GM23338 (cell line): ENCODE data around the gene MICAL3. TPM values are rescaled to one million over a fixed set of nuclear protein-coding genes. Genes with fewer than 3 reads are reported as not detected.

Experiments
- ATAC-seq: fragments of 200-7000 bp; cut with Tn5 transposase; 3 replicates; pipeline ENCODE4 v1.9.1; 2020
- DNase-seq: peaks from one replicate; pipeline ENCODE4 v3.0.0-alpha.2; 2015; ENCODE audit warnings: low spot score
- H2AFZ ChIP-seq: fragments of 200-600 bp; sonication (generic); 2 replicates; pipeline ENCODE4 v1.8.0; 2016; ENCODE audit warnings: antibody characterized with exemption, mild to moderate bottlenecking, moderate library complexity
- H3F3A ChIP-seq: fragments of 200-600 bp; sonication (generic); replicated peaks from 2 replicates; pipeline ENCODE4 v1.8.0; 2017; ENCODE audit warnings: antibody characterized with exemption, mixed run types, low read depth
- H3K27ac ChIP-seq: fragments of 200-600 bp; sonication (generic); 2 replicates; pipeline ENCODE4 v1.6.1; 2016; ENCODE audit warnings: low read depth
- H3K27me3 ChIP-seq: fragments of 200-600 bp; sonication (generic); 2 replicates; pipeline ENCODE4 v1.8.0; 2016; ENCODE audit warnings: mild to moderate bottlenecking, mixed run types, moderate library complexity; ENCODE audit not compliant: insufficient read depth
- H3K36me3 ChIP-seq: fragments of 200-600 bp; sonication (generic); 2 replicates; pipeline ENCODE4 v1.8.0; 2016; ENCODE audit warnings: mild to moderate bottlenecking; ENCODE audit not compliant: insufficient read depth
- H3K4me1 ChIP-seq: fragments of 200-600 bp; sonication (generic); 2 replicates; pipeline ENCODE4 v1.8.0; 2016; ENCODE audit warnings: mild to moderate bottlenecking, moderate library complexity; ENCODE audit not compliant: insufficient read depth
- H3K4me2 ChIP-seq: fragments of 200-600 bp; sonication (generic); 2 replicates; pipeline ENCODE4 v1.7.1; 2017; ENCODE audit warnings: mixed run types
- H3K4me3 ChIP-seq: fragments of 200-600 bp; sonication (generic); 2 replicates; pipeline ENCODE4 v1.6.1; 2016; ENCODE audit warnings: mixed run types
- H3K79me2 ChIP-seq: fragments of 200-600 bp; sonication (generic); replicated peaks from 2 replicates; pipeline ENCODE4 v1.8.0; 2017; ENCODE audit warnings: mild to moderate bottlenecking; ENCODE audit not compliant: insufficient read depth
- H3K9me2 ChIP-seq: fragments of 200-600 bp; sonication (generic); 2 replicates; pipeline ENCODE4 v1.8.0; 2017; ENCODE audit not compliant: insufficient read depth
- H4K20me1 ChIP-seq: fragments of 200-600 bp; sonication (generic); replicated peaks from 2 replicates; pipeline ENCODE4 v1.8.0; 2017; ENCODE audit warnings: mild to moderate bottlenecking; ENCODE audit not compliant: insufficient read depth
- H3K27ac Mint-ChIP-seq: 2 replicates; pipeline ENCODE4 v1.8.0; 2020; ENCODE audit warnings: inconsistent platforms, mild to moderate bottlenecking, moderate library complexity, mixed read lengths
- H3K27me3 Mint-ChIP-seq: 3 replicates; pipeline ENCODE4 v1.8.0; 2022; ENCODE audit warnings: low read depth, mild to moderate bottlenecking, moderate library complexity, mixed read lengths, inconsistent platforms; ENCODE audit not compliant: insufficient read depth, poor library complexity
- H3K36me3 Mint-ChIP-seq: 3 replicates; pipeline ENCODE4 v1.8.0; 2021; ENCODE audit warnings: low read depth, mild to moderate bottlenecking, inconsistent platforms, moderate library complexity, mixed read lengths
- H3K4me1 Mint-ChIP-seq: 3 replicates; pipeline ENCODE4 v1.8.0; 2020; ENCODE audit warnings: mild to moderate bottlenecking, inconsistent platforms, mixed read lengths
- H3K4me3 Mint-ChIP-seq: 3 replicates; pipeline ENCODE4 v1.8.0; 2021; ENCODE audit warnings: moderate library complexity, mild to moderate bottlenecking, inconsistent platforms, mixed read lengths
- H3K9me3 Mint-ChIP-seq: 3 replicates; pipeline ENCODE4 v1.8.0; 2020; ENCODE audit warnings: moderate library complexity, mild to moderate bottlenecking, inconsistent platforms, mixed read lengths
- CREB1 ChIP-seq: fragments of 250-450 bp; sonication (Bioruptor Pico); IDR thresholded peaks from 2 replicates; pipeline ENCODE4 v1.5.0; 2020; ENCODE audit warnings: low read depth, mild to moderate bottlenecking, moderate library complexity
- CTCF ChIP-seq, 2 experiments: fragments of 200-600 bp in 1 of 2; sonication (generic) in 1 of 2; conservative IDR thresholded peaks; 2 replicates each; pipeline versions ENCODE4 v1.5.1 to v1.6.1; 2016 to 2017; ENCODE audit warnings: antibody characterized with exemption in 2 of 2, low read depth in 2 of 2, mild to moderate bottlenecking in 2 of 2, moderate library complexity in 1 of 2
- ETS1 ChIP-seq: IDR thresholded peaks from 2 replicates; pipeline ENCODE4 v1.6.1; 2016; ENCODE audit warnings: antibody characterized with exemption
- EZH2 ChIP-seq: fragments of 200-600 bp; sonication (generic); IDR thresholded peaks from one replicate; pipeline ENCODE4 v1.8.0; 2017; ENCODE audit warnings: antibody characterized with exemption, mild to moderate bottlenecking, low read depth; ENCODE audit not compliant: unreplicated experiment
- EZH2phosphoT487 ChIP-seq: fragments of 200-600 bp; sonication (generic); IDR thresholded peaks from one replicate; pipeline ENCODE4 v1.8.1; 2018; ENCODE audit warnings: antibody characterized with exemption; ENCODE audit not compliant: unreplicated experiment
- NANOG ChIP-seq: IDR thresholded peaks from 2 replicates; pipeline ENCODE4 v1.6.1; 2016; ENCODE audit warnings: antibody characterized with exemption, borderline replicate concordance
- REST ChIP-seq: IDR thresholded peaks from one replicate; pipeline ENCODE4 v1.6.1; 2018; ENCODE audit warnings: antibody characterized with exemption; ENCODE audit not compliant: unreplicated experiment
- polyA plus RNA-seq: library from polyadenylated mRNA; unstranded; fragments of >200 nt; fragmentation: Nextera tagmentation; extraction: Ambion mirVana; gene quantifications from 2 replicates; pipeline ENCODE4 v1.2.1, GENCODE V29; 2016
- total RNA-seq: library from RNA; depleted of rRNA; stranded (reverse); fragments of >200 nt; shearing (Covaris generic); gene quantifications from 2 replicates; pipeline ENCODE4 v1.2.3, GENCODE V29; 2014

MICAL3 gene
- total and polyA plus RNA-seq, 2 experiments from 2014 or later: 10.1 to 33.9 TPM

- no peak for DNase-seq
- TF ChIP-seq REST (no peak), CTCF (conservative IDR thresholded peaks at IDR 0.05; ENCODE audit: low read depth in 2 of 2) (no peak), ETS1 (no peak)
- Mint-ChIP-seq H3K27ac (no peak overlapping the region; the same call in 1 of the 2 replicates), H3K27me3 (peaks cover 10% of the 10 kb centered on the region), H3K36me3 (no peaks in the 10 kb centered on the region), H3K9me3 (no peaks in the 10 kb centered on the region), H3K4me3 (no peak overlapping the region), H3K4me1 (peaks cover 37% of the 10 kb centered on the region)
- Histone ChIP-seq H3K4me3 (no peak overlapping the region), H3K4me2 (no peak overlapping the region), H3K79me2 (peaks cover 94% of the 10 kb centered on the region), H4K20me1 (no peaks in the 10 kb centered on the region; the same call in none of the 2 replicates), H3K27ac (no peak overlapping the region), H3K36me3 (no peaks in the 10 kb centered on the region; the same call in 1 of the 2 replicates), H3K27me3 (no peaks in the 10 kb centered on the region), H3K9me2 (no peaks in the 10 kb centered on the region), H3F3A (no peaks in the 10 kb centered on the region), H3K4me1 (peaks cover 27% of the 10 kb centered on the region), H2AFZ (no peak overlapping the region)
- no peak for ATAC-seq
Measured at GRCh38 chr22:17939579-17939978, 84.8 kb downstream of the MICAL3 start.

GRCh38 chr22:17939011-17939410 is 85.3 kb downstream of the MICAL3 start:
- no peak overlapping the region for H3K4me2 ChIP-seq
- H3K27me3 Mint-ChIP-seq: peaks cover 5% of the 10 kb centered on the region
- H3K4me3 Mint-ChIP-seq: no peak overlapping the region
- no peak overlapping the region for H3K27ac Mint-ChIP-seq
- H3K4me1 Mint-ChIP-seq: peaks cover 31% of the 10 kb centered on the region
- DNase-seq (no peak), ATAC-seq (no peak)
- H3F3A ChIP-seq: no peaks in the 10 kb centered on the region
- H3K36me3 ChIP-seq: no peaks in the 10 kb centered on the region; the same call in 1 of the 2 replicates
- H3K9me3 Mint-ChIP-seq: no peaks in the 10 kb centered on the region
- no peak overlapping the region for H2AFZ ChIP-seq
- H3K4me1 ChIP-seq: peaks cover 21% of the 10 kb centered on the region
- H3K4me3 ChIP-seq: no peak overlapping the region
- H4K20me1 ChIP-seq: no peaks in the 10 kb centered on the region; the same call in none of the 2 replicates
- no peaks in the 10 kb centered on the region for H3K27me3 ChIP-seq
- no peak overlapping the region for H3K27ac ChIP-seq
- H3K9me2 ChIP-seq: no peaks in the 10 kb centered on the region
- H3K36me3 Mint-ChIP-seq: no peaks in the 10 kb centered on the region
- H3K79me2 ChIP-seq: peaks cover 94% of the 10 kb centered on the region
- TF ChIP-seq CREB1 (CRISPR knock-in tag): no peak
- no peak for TF ChIP-seq NANOG
- TF ChIP-seq REST: no peak
- no peak for TF ChIP-seq EZH2phosphoT487
- TF ChIP-seq ETS1: no peak
- no peak for TF ChIP-seq EZH2
